ENCODE results near the gene MAML3.

The MAML3 gene

DNA sequence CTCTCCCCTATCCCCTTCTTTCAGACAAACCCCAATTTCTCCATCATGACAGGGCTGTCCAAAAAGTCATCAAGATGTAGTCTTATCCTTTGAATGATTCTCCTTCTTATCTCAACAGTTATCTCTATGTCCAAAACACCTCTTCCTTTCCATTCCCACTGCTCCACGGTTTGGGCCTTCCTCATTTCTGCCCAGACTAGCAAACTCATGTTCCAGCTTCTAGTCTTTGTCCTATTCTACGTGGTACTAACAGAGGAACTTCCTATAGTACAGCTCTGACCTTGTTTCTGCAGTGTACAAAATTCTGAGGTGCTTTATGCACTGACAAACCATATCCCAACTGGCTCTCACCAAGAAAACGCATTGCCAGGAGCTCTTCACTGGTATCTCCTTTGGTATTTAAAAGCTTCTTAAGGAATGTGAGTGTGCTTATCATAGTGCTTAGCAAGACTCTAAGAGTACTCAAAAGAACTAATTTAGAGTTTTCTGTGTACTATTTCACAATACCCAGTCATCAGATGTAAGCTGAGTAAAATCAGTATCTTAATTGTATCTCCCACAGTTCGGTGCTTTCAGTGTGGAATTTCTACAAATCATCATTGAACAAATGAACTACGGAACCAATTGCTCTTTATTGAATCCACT, 65.5 kb downstream of the MAML3 start:
- no peak for TF ChIP-seq CTCF (IDR thresholded peaks at IDR 0.05; ENCODE audit: low read depth, low read length)
- no peak for TF ChIP-seq EZH2phosphoT487 (IDR thresholded peaks at IDR 0.05; ENCODE audit: low read depth)
- no peaks in the 10 kb centered on the region for H3K36me3 ChIP-seq (replicated peaks; ENCODE audit: low read depth, low read length)
- no peaks in the 10 kb centered on the region for H3K9me3 ChIP-seq (ENCODE audit: insufficient read depth, low read length)
- peaks cover 8% of the 10 kb centered on the region for H3K4me1 ChIP-seq (ENCODE audit: low read length)
- no peaks in the 10 kb centered on the region for H3K79me2 ChIP-seq (ENCODE audit: low read length)
- peaks cover 61% of the 10 kb centered on the region for H3K27me3 ChIP-seq (ENCODE audit: low read depth, low read length)
- no peak overlapping the region for H2AFZ ChIP-seq (ENCODE audit: low read depth, low read length)
- no peak overlapping the region for H3K4me2 ChIP-seq (ENCODE audit: low read length)
- no peak overlapping the region for H3K27ac ChIP-seq (ENCODE audit: low read length)
- no peak overlapping the region for H3K4me3 ChIP-seq (ENCODE audit: low read length)
- H4K20me1 ChIP-seq (ENCODE audit: insufficient read depth, low read length): 0 out of 2 replicates have a peak, but pooled peaks cover 3% of the 10 kb centered on the region
- H3K9ac ChIP-seq (ENCODE audit: low read length): no peak overlapping the region

GRCh38 chr4:140085881-140086280, 68.1 kb downstream of the MAML3 start:
- H3K36me3 ChIP-seq (replicated peaks; ENCODE audit: low read depth, low read length): no peaks in the 10 kb centered on the region
- no peak overlapping the region for H3K27ac ChIP-seq (ENCODE audit: low read length)
- H3K79me2 ChIP-seq (ENCODE audit: low read length): no peaks in the 10 kb centered on the region
- 0 out of 2 replicates have a peak, but pooled peaks cover 3% of the 10 kb centered on the region for H4K20me1 ChIP-seq (ENCODE audit: insufficient read depth, low read length)
- H3K4me3 ChIP-seq (ENCODE audit: low read length): no peak overlapping the region
- no peaks in the 10 kb centered on the region for H3K9me3 ChIP-seq (ENCODE audit: insufficient read depth, low read length)
- H3K27me3 ChIP-seq (ENCODE audit: low read depth, low read length): peaks cover 53% of the 10 kb centered on the region
- H3K4me1 ChIP-seq (ENCODE audit: low read length): peaks cover under 1% of the 10 kb centered on the region
- H2AFZ ChIP-seq (ENCODE audit: low read depth, low read length): no peak overlapping the region
- no peak overlapping the region for H3K9ac ChIP-seq (ENCODE audit: low read length)
- no peak overlapping the region for H3K4me2 ChIP-seq (ENCODE audit: low read length)
- no peak for TF ChIP-seq EZH2phosphoT487 (IDR thresholded peaks at IDR 0.05; ENCODE audit: low read depth)
- TF ChIP-seq CTCF (IDR thresholded peaks at IDR 0.05; ENCODE audit: low read depth, low read length): no peak

- no peak overlapping the region for H3K9ac ChIP-seq (ENCODE audit: low read length)
- H3K27ac ChIP-seq (ENCODE audit: low read length): no peak overlapping the region
- H3K4me3 ChIP-seq (ENCODE audit: low read length): no peak overlapping the region
- TF ChIP-seq CTCF (IDR thresholded peaks at IDR 0.05; ENCODE audit: low read depth, low read length) (no peak), EZH2phosphoT487 (IDR thresholded peaks at IDR 0.05; ENCODE audit: low read depth) (no peak)
- H3K9me3 ChIP-seq (ENCODE audit: insufficient read depth, low read length): no peaks in the 10 kb centered on the region
- peaks cover 48% of the 10 kb centered on the region for H3K27me3 ChIP-seq (ENCODE audit: low read depth, low read length)
- H4K20me1 ChIP-seq (ENCODE audit: insufficient read depth, low read length): no peaks in the 10 kb centered on the region
- no peak overlapping the region for H2AFZ ChIP-seq (ENCODE audit: low read depth, low read length)
- H3K4me2 ChIP-seq (ENCODE audit: low read length): no peak overlapping the region
- no peaks in the 10 kb centered on the region for H3K4me1 ChIP-seq (ENCODE audit: low read length)
- H3K36me3 ChIP-seq (replicated peaks; ENCODE audit: low read depth, low read length): no peaks in the 10 kb centered on the region
- H3K79me2 ChIP-seq (ENCODE audit: low read length): no peaks in the 10 kb centered on the region
Measured at GRCh38 chr4:140085062-140085622, 68.8 kb downstream of the MAML3 start.

- Histone ChIP-seq H2AFZ (ENCODE audit: low read depth, low read length) (no peak overlapping the region), H4K20me1 (ENCODE audit: insufficient read depth, low read length) (no peaks in the 10 kb centered on the region), H3K4me2 (ENCODE audit: low read length) (no peak overlapping the region), H3K4me1 (ENCODE audit: low read length) (no peaks in the 10 kb centered on the region), H3K36me3 (replicated peaks; ENCODE audit: low read depth, low read length) (no peaks in the 10 kb centered on the region), H3K79me2 (ENCODE audit: low read length) (no peaks in the 10 kb centered on the region), H3K9ac (ENCODE audit: low read length) (no peak overlapping the region), H3K4me3 (ENCODE audit: low read length) (no peak overlapping the region), H3K27ac (ENCODE audit: low read length) (no peak overlapping the region), H3K9me3 (ENCODE audit: insufficient read depth, low read length) (no peaks in the 10 kb centered on the region), H3K27me3 (ENCODE audit: low read depth, low read length) (peaks cover 41% of the 10 kb centered on the region)
- TF ChIP-seq CTCF (IDR thresholded peaks at IDR 0.05; ENCODE audit: low read depth, low read length) (no peak), EZH2phosphoT487 (IDR thresholded peaks at IDR 0.05; ENCODE audit: low read depth) (no peak)
Measured at GRCh38 chr4:140084385-140084784, 69.6 kb downstream of the MAML3 start.
